Muscle of leg (tissue), 11 donors: ENCODE data around the gene APLP1. TPM values are rescaled to one million over a fixed set of nuclear protein-coding genes. Genes with fewer than 3 reads are reported as not detected.
"Not testable (repeated sequence)": the region's sequence is repeated elsewhere in the genome, so short reads cannot be mapped to it uniquely, and the experiment has no call there.

Source experiments
- DNase-seq: peaks from one replicate; pipeline ENCODE4 v3.0.0; 2013
- H3K27ac ChIP-seq: one replicate; pipeline ENCODE4 v1.5.1; 2013; ENCODE audit warnings: mild to moderate bottlenecking, low read length, control low read depth
- H3K27me3 ChIP-seq: one replicate; pipeline ENCODE4 v1.6.1; 2013; ENCODE audit warnings: low read length; ENCODE audit not compliant: control insufficient read depth, insufficient read depth
- H3K36me3 ChIP-seq: one replicate; pipeline ENCODE4 v1.6.1; 2013; ENCODE audit warnings: low read length; ENCODE audit not compliant: control insufficient read depth, insufficient read depth
- H3K4me1 ChIP-seq: one replicate; pipeline ENCODE4 v1.6.1; 2013; ENCODE audit warnings: low read length; ENCODE audit not compliant: control insufficient read depth, insufficient read depth
- H3K4me3 ChIP-seq: one replicate; pipeline ENCODE4 v1.5.1; 2013; ENCODE audit warnings: low read length, control low read depth
- H3K9me3 ChIP-seq: replicated peaks from 2 replicates; pipeline ENCODE4 v1.6.1; 2013; ENCODE audit warnings: low read depth, low read length; ENCODE audit not compliant: control insufficient read depth
- WGBS: methylation state at CpG from one replicate; pipeline ENCODE4 v1.1.5; 2013; ENCODE audit warnings: missing lambda C conversion rate; ENCODE audit not compliant: insufficient coverage; 5-methylcytosine and 5-hydroxymethylcytosine counted together
- polyA plus RNA-seq, 8 donors: library from polyadenylated mRNA; unstranded; fragments of 120-200 nt; gene quantifications; one replicate each; pipeline versions ENCODE4 v1.2.1 to v1.2.3, GENCODE V29; 2013; ENCODE audit warnings: inconsistent platforms in 1 of 8, low replicate concordance in 1 of 8; ENCODE audit not compliant: insufficient read length in 8 of 8, insufficient read depth in 1 of 8
- total RNA-seq: library from RNA; stranded (reverse); fragments of 120-200 nt; gene quantifications from one replicate; pipeline ENCODE4 v1.2.4, GENCODE V29; 2013

Gene APLP1
- total and polyA plus RNA-seq, 9 donors = 4.6 to 10.7 (median 7.3) TPM

- peak; percentile 80 for DNase-seq
- H3K27ac ChIP-seq = peak overlapping the region; percentile 71
Measured at GRCh38 chr19:35903550-35904179, 35.3 kb downstream of the APLP1 start.

DNA sequence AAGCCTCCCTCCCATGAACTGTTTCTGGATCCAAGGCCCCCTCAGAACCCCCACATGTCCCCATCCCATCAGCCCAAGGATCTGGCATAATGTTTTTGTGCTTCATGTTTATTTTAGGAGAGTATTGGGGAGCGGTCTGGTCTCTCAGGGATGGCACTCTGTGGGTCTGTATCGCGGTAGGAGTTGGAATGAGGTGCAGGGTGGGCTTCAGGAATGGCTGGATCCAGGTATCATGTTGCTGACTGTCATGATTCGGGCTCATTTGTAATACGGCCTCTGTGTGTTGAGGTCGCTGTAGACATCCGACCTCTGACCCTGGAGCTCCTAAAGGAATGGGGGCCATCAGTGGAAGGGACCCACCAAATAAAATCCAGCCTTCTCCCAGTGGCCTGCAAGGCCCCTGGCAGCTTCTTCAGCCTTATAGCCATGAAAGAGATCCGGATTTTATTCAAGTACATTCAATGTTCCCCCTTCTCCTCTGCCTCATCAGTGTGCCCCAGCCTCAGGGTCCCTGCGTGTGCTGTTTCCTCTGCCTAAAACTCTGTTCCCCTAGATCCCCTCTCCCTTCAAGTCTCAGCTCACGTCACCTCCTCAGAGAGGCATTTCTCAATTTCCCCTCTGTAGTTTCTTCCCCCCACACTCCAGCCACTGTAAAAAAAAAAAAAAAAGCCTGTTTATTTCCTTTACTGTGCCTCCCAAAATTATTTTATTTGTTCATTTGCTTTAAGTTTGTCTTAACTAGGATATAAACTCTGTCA is 36.1 kb downstream of the APLP1 start:
- WGBS = 80% methylated on average over 9 of the region's 10 CpGs
- Histone ChIP-seq H3K27ac (peak overlapping the region; percentile 29), H3K9me3 (no peaks in the 10 kb centered on the region), H3K36me3 (no peaks in the 10 kb centered on the region), H3K4me1 (peaks cover 3% of the 10 kb centered on the region), H3K27me3 (peaks cover 25% of the 10 kb centered on the region), H3K4me3 (no peak overlapping the region)
- DNase-seq = peak; percentile 35

More at GRCh38 chr19:35903550-35904179, 35.3 kb downstream of the APLP1 start:
- 1% methylated on average over 23 of the region's 24 CpGs for WGBS
- Histone ChIP-seq H3K27me3 (peaks cover 27% of the 10 kb centered on the region), H3K9me3 (no peaks in the 10 kb centered on the region), H3K4me1 (peaks cover 9% of the 10 kb centered on the region), H3K4me3 (peak overlapping the region; percentile 2), H3K36me3 (no peaks in the 10 kb centered on the region)

- DNase-seq = no peak
- Histone ChIP-seq H3K4me1 (peaks cover under 1% of the 10 kb centered on the region), H3K9me3 (no peaks in the 10 kb centered on the region), H3K36me3 (no peaks in the 10 kb centered on the region), H3K27me3 (peaks cover 24% of the 10 kb centered on the region), H3K27ac (peak overlapping the region; percentile 35), H3K4me3 (no peak overlapping the region)
- 0% methylated on average over 1 of the region's 6 CpGs for WGBS
Measured at GRCh38 chr19:35905178-35905727, 36.9 kb downstream of the APLP1 start.

- H3K27ac ChIP-seq = peak overlapping the region; percentile 35
Measured at GRCh38 chr19:35907377-35907745, 39.0 kb downstream of the APLP1 start.

DNA sequence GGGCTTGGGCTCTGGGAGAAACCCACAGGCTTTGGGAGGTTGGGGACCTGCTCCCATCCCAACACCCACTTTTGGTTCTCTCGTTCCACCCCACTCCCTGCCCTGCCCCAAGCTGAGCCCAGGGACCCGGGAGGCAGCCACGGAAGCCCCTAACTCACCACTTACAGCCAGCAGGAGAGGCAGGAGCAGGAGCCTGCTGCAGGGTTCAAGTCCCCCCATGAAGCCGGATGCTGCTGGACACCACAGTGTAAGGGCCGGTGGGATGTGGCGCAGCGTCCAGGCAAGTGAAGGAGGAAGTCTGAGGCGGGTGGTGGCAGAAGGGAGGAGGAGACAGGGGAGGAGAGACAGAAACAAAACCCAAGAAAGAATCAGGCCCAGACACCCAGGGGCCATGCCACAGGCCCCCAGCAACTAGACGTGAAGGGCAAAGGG is 39.7 kb downstream of the APLP1 start, which contains the start of gene TYROBP:
TYROBP (minus strand) TSS at position 286 of the 432 bp plus-strand sequence; CDS start at position 219, 67 bp downstream.
- Histone ChIP-seq H3K27me3 (peaks cover 13% of the 10 kb centered on the region), H3K36me3 (no peaks in the 10 kb centered on the region), H3K9me3 (no peaks in the 10 kb centered on the region), H3K27ac (peak within 1 kb of the TSS; percentile 51), H3K4me3 (peak within 1 kb of the TSS; percentile 28), H3K4me1 (no peaks in the 10 kb centered on the region)
- peak; percentile 39 for DNase-seq
- WGBS = 27% methylated on average over 6 of the region's 9 CpGs

More at GRCh38 chr19:35907377-35907745, 39.0 kb downstream of the APLP1 start:
- WGBS = 21% methylated on average over 7 of the region's 12 CpGs
- DNase-seq = no peak
- Histone ChIP-seq H3K4me3 (peak overlapping the region; percentile 28), H3K36me3 (no peaks in the 10 kb centered on the region), H3K4me1 (no peaks in the 10 kb centered on the region), H3K27me3 (peaks cover 18% of the 10 kb centered on the region), H3K9me3 (no peaks in the 10 kb centered on the region)

DNA sequence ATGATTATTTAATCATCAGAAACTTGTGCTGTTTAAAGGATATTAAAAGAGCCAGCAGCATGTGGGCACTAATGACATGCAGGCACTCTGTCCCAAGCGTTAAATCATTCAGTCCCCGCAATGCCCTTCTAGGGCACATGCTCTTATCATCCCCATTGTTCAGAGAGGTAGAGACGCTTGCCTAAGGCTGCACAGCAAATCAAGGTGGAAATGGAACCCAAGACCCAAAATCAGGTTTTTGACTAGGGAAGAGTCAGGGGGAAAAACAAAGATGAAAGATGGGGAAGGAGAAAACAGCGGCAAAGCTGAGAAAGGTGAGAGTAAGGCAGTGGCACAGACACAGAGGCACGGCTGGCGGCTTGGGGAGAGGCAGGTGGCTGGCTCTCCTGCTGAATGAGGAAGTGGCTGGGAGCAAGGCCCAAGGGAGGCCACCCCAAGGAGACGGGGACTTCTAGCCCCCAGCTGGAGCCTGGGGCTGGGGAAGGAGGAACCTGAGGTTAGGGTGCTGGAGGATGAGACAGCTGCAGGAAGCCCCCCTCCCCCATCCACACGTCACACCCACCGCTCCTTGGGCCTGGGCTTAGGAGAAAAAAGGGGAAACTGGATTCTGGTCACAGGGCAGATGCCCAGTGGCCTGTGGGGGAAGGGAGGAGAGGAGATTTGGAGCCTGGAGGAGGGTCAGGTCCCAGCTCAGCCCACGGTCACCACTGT is 40.8 kb downstream of the APLP1 start:
- peak; percentile 87 for DNase-seq
- no peaks in the 10 kb centered on the region for H3K9me3 ChIP-seq
- no peaks in the 10 kb centered on the region for H3K36me3 ChIP-seq
- peaks cover 4% of the 10 kb centered on the region for H3K27me3 ChIP-seq
- WGBS = 65% methylated on average over 3 of the region's 10 CpGs
- H3K27ac ChIP-seq = peak overlapping the region; percentile 51
- H3K4me1 ChIP-seq = no peaks in the 10 kb centered on the region
- no peak overlapping the region for H3K4me3 ChIP-seq

- DNase-seq = no peak
- WGBS = 63% methylated on average over 3 of the region's 6 CpGs
- H3K36me3 ChIP-seq = no peaks in the 10 kb centered on the region
- no peaks in the 10 kb centered on the region for H3K9me3 ChIP-seq
- H3K4me3 ChIP-seq = no peak overlapping the region
- H3K4me1 ChIP-seq = no peaks in the 10 kb centered on the region
- peak overlapping the region; percentile 45 for H3K27ac ChIP-seq
- H3K27me3 ChIP-seq = no peaks in the 10 kb centered on the region
Measured at GRCh38 chr19:35909684-35910035, 41.3 kb downstream of the APLP1 start.

DNA sequence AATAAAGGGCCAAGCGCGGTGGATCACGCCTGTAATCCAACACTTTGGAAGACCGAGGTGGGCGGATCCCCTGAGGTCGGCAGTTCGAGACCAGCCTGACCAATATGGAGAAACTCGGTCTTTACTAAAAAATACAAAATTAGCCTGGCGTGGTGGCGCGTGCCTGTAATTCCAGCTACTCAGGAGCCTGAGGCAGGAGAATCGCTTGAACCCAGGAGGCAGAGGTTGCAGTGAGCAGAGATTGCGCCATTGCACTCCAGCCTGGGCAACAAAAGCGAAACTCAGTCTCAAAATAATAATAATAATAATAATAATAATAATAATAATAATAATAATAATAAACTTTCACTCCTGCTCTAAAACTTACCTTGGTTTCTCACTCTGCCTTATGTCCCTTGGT is 42.0 kb downstream of the APLP1 start:
- 88% methylated on average over 3 of the region's 14 CpGs for WGBS
- H3K27ac ChIP-seq, H3K4me1 ChIP-seq, H3K4me3 ChIP-seq, H3K36me3 ChIP-seq, H3K9me3 ChIP-seq, DNase-seq, H3K27me3 ChIP-seq: not testable (repeated sequence)

DNA sequence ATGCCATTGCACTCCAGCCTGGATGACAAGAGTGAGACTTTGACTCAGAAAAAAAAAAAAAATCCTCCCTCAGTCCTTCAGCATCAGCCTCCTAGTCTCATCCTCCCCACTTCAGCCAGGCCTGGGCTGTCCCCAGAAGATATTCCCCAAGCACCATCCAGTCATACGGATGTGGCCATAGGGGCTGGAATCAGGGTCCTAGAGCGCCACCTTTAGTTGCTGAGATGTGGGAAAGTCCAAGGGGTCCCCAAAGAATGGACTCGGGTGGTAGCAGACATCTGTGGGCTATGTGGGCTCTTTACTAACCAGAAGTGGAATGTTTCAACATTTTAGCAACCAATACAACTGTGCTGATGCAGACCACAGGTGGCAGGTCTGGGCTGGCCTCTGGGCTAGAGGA is 42.8 kb downstream of the APLP1 start:
- H3K36me3 ChIP-seq = no peaks in the 10 kb centered on the region
- H3K9me3 ChIP-seq = no peaks in the 10 kb centered on the region
- WGBS = no CpG with 5 or more reads among the region's 3 CpGs
- no peaks in the 10 kb centered on the region for H3K4me1 ChIP-seq
- H3K4me3 ChIP-seq = no peak overlapping the region
- H3K27me3 ChIP-seq = no peaks in the 10 kb centered on the region
- no peak for DNase-seq
- H3K27ac ChIP-seq = no peak overlapping the region

DNA sequence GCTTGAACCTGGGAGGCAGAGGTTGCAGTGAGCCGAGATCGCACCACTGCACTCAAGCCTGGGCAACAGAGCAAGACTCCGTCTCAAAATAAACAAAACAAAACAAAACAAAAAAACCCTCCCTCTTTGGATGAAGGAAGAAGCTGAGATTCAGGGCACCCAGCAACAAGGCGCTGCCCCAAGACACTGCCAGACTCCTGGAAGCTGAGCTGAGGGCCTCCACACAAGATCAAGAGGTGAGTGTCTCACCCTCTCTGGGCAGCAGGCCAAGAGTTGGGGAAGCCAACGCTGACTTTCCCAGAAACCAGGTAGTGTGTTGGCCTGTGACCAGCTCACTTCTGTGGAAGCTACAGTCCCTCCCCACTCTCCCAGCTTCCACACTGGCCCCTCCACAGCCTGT is 43.4 kb downstream of the APLP1 start:
- DNase-seq = no peak
- Histone ChIP-seq H3K36me3 (no peaks in the 10 kb centered on the region), H3K4me1 (no peaks in the 10 kb centered on the region), H3K4me3 (no peak overlapping the region), H3K27me3 (no peaks in the 10 kb centered on the region), H3K27ac (no peak overlapping the region), H3K9me3 (no peaks in the 10 kb centered on the region)
- WGBS = 0% methylated on average over 1 of the region's 5 CpGs
